Suprapubic skin (tissue), 4 donors: ENCODE results near the gene PCDH8. TPM values are rescaled to one million over a fixed set of nuclear protein-coding genes. Genes with fewer than 3 reads are reported as not detected.

Source experiments
- DNase-seq, 2 donors: peaks; one replicate each; pipeline ENCODE4 v3.0.0-alpha.2; 2019; ENCODE audit warnings: low spot score in 2 of 2
- H3K27ac ChIP-seq: fragments of 200-600 bp; sonication (generic); one replicate; pipeline ENCODE4 v1.5.1; 2019
- H3K27me3 ChIP-seq: fragments of 200-600 bp; sonication (generic); one replicate; pipeline ENCODE4 v1.5.1; 2019
- H3K36me3 ChIP-seq: fragments of 200-600 bp; sonication (generic); one replicate; pipeline ENCODE4 v1.5.1; 2019
- H3K4me1 ChIP-seq: fragments of 200-600 bp; sonication (generic); one replicate; pipeline ENCODE4 v1.5.1; 2019
- H3K4me3 ChIP-seq: fragments of 200-600 bp; sonication (generic); one replicate; pipeline ENCODE4 v1.5.1; 2019; ENCODE audit warnings: mild to moderate bottlenecking
- H3K9me3 ChIP-seq: fragments of 200-600 bp; sonication (generic); one replicate; pipeline ENCODE4 v1.5.1; 2019
- EP300 ChIP-seq: sonication (generic); formaldehyde crosslinking; IDR thresholded peaks from one replicate; pipeline ENCODE4 v1.6.1; 2017; ENCODE audit warnings: antibody characterized with exemption
- POLR2A ChIP-seq, 2 donors: fragments of 450-650 bp; IDR thresholded peaks; one replicate each; pipeline ENCODE4 v1.6.1; 2017; ENCODE audit warnings: antibody characterized with exemption in 2 of 2, mild to moderate bottlenecking in 2 of 2, moderate library complexity in 2 of 2
- POLR2AphosphoS5 ChIP-seq, 3 donors: sonication (generic); formaldehyde crosslinking; IDR thresholded peaks; one replicate each; pipeline ENCODE4 v1.6.1; 2017; ENCODE audit warnings: antibody characterized with exemption in 3 of 3
- WGBS: methylation state at CpG from one replicate; pipeline ENCODE4 v1.1.5; 2018; 5-methylcytosine and 5-hydroxymethylcytosine counted together
- total RNA-seq, 4 donors: library from RNA; depleted of rRNA; stranded (reverse); fragments of >200 nt; gene quantifications; one replicate each; pipeline ENCODE4 v1.1.0, GENCODE V29; 2016
- TF ChIP-seq, protein P1 (sequence below), 2 donors: fragments of 200-600 bp in 1 of 2; fragments of 450-650 bp in 1 of 2; sonication (generic) in 1 of 2; IDR thresholded peaks; one replicate each; pipeline ENCODE4 v1.5.1; 2016 to 2019; ENCODE audit warnings: antibody characterized with exemption in 2 of 2, mild to moderate bottlenecking in 1 of 2, moderate library complexity in 1 of 2

The PCDH8 gene
- total RNA-seq, 4 donors from 2014 or later = 0.30 to 1.3 (median 0.55) TPM; not detected in 1

DNA sequence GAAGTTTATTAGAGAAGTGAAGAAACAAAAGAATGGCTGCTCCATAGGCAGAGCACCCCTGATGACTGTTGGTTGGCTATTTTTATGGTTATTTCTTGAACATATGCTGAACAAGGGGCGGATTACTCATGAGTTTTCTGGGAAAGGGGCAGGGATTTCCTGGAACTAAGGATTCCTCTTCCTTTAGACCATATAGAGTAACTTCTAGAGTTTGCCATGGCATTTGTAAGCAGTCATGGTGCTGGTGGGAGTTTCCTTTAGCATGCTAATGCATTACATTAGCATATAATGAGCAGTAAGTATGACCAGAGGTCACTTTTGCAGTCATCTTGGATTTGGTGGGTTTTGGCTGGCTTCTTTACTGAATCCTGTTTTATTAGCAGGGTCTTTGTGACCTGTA, 38.7 kb upstream of the PCDH8 start:
- no peak overlapping the region for H3K27ac ChIP-seq
- H3K4me3 ChIP-seq = no peak overlapping the region
- no peak for DNase-seq
- H3K9me3 ChIP-seq = no peaks in the 10 kb centered on the region
- H3K27me3 ChIP-seq = peaks cover 3% of the 10 kb centered on the region
- 69% methylated on average over 1 of the region's 1 CpG for WGBS
- H3K4me1 ChIP-seq = no peaks in the 10 kb centered on the region
- TF ChIP-seq POLR2AphosphoS5 (IDR thresholded peaks at IDR 0.05) = no peak
- TF ChIP-seq POLR2A (IDR thresholded peaks at IDR 0.05) = no peak
- no peak for TF ChIP-seq EP300
- TF ChIP-seq, protein P1, sequence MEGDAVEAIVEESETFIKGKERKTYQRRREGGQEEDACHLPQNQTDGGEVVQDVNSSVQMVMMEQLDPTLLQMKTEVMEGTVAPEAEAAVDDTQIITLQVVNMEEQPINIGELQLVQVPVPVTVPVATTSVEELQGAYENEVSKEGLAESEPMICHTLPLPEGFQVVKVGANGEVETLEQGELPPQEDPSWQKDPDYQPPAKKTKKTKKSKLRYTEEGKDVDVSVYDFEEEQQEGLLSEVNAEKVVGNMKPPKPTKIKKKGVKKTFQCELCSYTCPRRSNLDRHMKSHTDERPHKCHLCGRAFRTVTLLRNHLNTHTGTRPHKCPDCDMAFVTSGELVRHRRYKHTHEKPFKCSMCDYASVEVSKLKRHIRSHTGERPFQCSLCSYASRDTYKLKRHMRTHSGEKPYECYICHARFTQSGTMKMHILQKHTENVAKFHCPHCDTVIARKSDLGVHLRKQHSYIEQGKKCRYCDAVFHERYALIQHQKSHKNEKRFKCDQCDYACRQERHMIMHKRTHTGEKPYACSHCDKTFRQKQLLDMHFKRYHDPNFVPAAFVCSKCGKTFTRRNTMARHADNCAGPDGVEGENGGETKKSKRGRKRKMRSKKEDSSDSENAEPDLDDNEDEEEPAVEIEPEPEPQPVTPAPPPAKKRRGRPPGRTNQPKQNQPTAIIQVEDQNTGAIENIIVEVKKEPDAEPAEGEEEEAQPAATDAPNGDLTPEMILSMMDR (IDR thresholded peaks at IDR 0.05) = no peak
- no peaks in the 10 kb centered on the region for H3K36me3 ChIP-seq

DNA sequence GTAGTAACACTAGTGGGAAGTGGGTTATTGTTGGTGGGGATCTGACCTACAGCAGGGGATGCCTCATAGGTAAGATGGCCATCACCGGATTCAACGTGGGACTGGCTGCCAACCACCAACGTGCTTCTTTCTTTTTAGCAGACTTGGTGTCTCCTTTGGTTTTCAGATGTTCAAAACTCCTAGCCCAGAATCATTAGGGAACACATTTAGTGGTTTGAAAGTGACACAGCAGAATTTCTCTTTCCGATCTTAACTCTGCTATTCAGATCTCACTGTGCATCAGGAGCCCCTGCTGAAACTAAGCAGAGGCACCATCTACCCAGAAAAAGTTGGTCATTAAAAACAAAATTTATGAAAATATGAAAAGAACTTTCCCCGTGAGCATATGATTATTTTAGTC, 36.7 kb upstream of the PCDH8 start:
- peaks cover 8% of the 10 kb centered on the region for H3K27me3 ChIP-seq
- no peak for DNase-seq
- TF ChIP-seq, protein P1 (IDR thresholded peaks at IDR 0.05) = no peak
- no peak for TF ChIP-seq EP300
- TF ChIP-seq POLR2AphosphoS5 (IDR thresholded peaks at IDR 0.05) = no peak
- TF ChIP-seq POLR2A (IDR thresholded peaks at IDR 0.05) = no peak
- H3K9me3 ChIP-seq = no peaks in the 10 kb centered on the region
- H3K4me3 ChIP-seq = no peak overlapping the region
- no peaks in the 10 kb centered on the region for H3K36me3 ChIP-seq
- H3K27ac ChIP-seq = no peak overlapping the region
- H3K4me1 ChIP-seq = no peaks in the 10 kb centered on the region
- 76% methylated on average over 5 of the region's 5 CpGs for WGBS

DNA sequence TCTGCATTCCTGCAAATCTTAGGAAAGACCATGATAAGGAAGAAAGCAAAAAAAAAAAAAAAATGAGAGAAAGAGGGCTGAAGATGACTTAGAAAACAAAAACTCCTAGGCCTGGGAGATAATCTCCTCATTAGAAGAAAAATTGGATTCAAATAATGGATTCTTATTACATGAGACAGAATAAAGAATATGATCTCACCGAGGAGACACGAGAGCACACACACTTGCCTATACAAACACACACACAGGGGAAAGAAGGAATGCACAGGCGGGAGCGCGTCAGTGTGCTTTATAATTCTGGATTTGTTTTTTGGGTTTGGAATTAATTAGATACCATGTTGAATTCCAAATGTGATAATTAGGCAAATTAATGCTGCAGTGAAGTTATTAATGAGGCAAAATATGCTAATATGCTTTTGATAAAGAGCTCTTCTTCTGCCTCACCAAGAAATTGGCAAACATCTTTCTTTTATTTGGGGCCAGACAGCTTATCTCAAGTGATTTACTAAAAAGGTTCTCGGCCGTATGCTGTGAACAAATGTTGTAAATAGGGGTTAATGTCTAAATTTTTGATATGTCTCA, 36.1 kb upstream of the PCDH8 start:
- no peak overlapping the region for H3K4me3 ChIP-seq
- no peaks in the 10 kb centered on the region for H3K9me3 ChIP-seq
- H3K4me1 ChIP-seq = no peaks in the 10 kb centered on the region
- H3K36me3 ChIP-seq = no peaks in the 10 kb centered on the region
- peaks cover 8% of the 10 kb centered on the region for H3K27me3 ChIP-seq
- H3K27ac ChIP-seq = no peak overlapping the region
- 51% methylated on average over 7 of the region's 7 CpGs for WGBS
- DNase-seq = no peak
- no peak for TF ChIP-seq POLR2AphosphoS5 (IDR thresholded peaks at IDR 0.05)
- TF ChIP-seq, protein P1 (IDR thresholded peaks at IDR 0.05) = no peak
- no peak for TF ChIP-seq EP300
- no peak for TF ChIP-seq POLR2A (IDR thresholded peaks at IDR 0.05)

DNA sequence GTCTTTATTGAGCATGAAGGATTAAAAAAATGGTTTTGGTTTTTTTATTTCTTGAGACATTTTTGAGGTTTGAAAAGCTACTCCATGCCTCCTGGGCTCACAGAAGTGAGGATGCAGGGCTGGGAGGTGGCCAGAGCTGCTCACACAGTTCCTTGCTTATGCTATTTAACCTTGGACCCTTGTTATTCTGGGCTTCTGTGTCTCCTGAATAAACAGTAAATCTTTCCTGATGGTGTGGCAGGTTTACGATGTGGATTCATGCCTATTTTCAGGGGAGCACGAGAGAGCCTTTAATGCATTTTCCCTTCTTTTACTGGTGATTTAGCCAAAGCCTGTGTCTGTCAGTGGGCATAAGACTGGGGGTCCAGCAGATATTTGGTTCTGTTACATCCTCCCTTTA, 34.3 kb upstream of the PCDH8 start:
- no peaks in the 10 kb centered on the region for H3K9me3 ChIP-seq
- no peaks in the 10 kb centered on the region for H3K36me3 ChIP-seq
- peaks cover 4% of the 10 kb centered on the region for H3K27me3 ChIP-seq
- H3K27ac ChIP-seq = no peak overlapping the region
- WGBS = 74% methylated on average over 2 of the region's 2 CpGs
- DNase-seq = no peak
- TF ChIP-seq, protein P1 (IDR thresholded peaks at IDR 0.05) = no peak
- TF ChIP-seq EP300 (no peak), POLR2A (IDR thresholded peaks at IDR 0.05) (no peak), POLR2AphosphoS5 (IDR thresholded peaks at IDR 0.05) (no peak)
- no peaks in the 10 kb centered on the region for H3K4me1 ChIP-seq
- no peak overlapping the region for H3K4me3 ChIP-seq

DNA sequence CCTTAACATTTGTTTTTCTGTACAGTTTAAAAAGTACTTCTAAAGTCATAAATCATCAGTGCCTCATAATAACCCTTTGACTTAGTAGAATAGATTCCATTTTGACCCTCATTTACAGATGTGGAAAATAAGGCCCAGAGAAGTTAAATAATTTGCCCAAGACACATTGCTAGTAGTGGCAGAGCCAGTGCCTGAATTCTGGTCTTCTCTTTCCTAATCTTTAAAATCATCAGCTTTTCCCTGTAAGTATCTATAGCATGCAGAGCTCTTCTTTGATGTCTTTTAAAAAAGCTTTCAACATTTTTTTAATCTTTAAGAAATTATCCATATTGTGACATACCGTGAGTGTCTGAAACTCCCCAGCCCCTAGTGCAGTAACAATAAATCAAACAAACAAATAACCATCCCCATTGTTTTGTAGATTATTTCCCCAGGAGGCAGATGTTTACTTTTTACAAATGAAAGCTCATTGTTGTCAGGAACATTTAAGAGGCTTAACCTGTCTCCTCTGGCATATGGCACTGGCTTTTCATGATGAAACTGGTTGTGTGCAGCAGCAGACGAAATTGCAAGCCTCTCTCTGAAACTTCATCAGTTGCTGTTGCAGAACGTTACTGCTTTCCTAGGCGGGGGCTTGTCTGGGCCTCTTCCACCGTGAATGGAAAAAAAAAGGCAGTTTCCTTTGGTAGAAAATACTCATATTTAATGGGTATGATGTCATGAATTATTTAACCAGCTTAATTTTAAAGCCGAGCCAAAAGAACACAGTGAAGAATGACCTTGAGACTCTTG, 31.7 kb upstream of the PCDH8 start:
- Histone ChIP-seq H3K4me1 (no peaks in the 10 kb centered on the region), H3K27ac (no peak overlapping the region), H3K27me3 (peaks cover 4% of the 10 kb centered on the region), H3K9me3 (peaks cover 7% of the 10 kb centered on the region), H3K36me3 (no peaks in the 10 kb centered on the region), H3K4me3 (no peak overlapping the region)
- TF ChIP-seq POLR2AphosphoS5 (IDR thresholded peaks at IDR 0.05) (no peak), POLR2A (IDR thresholded peaks at IDR 0.05) (no peak), EP300 (no peak)
- TF ChIP-seq, protein P1 (IDR thresholded peaks at IDR 0.05) = no peak
- 23% methylated on average over 6 of the region's 6 CpGs for WGBS
- no peak for DNase-seq
